NCI-H2029 (cell line): ENCODE results near the gene TRIM24.

Experiments
- DNase-seq: peaks from one replicate; lab custom pipeline; 2025; lab: John Stamatoyannopoulos, UW

Gene TRIM24

DNA sequence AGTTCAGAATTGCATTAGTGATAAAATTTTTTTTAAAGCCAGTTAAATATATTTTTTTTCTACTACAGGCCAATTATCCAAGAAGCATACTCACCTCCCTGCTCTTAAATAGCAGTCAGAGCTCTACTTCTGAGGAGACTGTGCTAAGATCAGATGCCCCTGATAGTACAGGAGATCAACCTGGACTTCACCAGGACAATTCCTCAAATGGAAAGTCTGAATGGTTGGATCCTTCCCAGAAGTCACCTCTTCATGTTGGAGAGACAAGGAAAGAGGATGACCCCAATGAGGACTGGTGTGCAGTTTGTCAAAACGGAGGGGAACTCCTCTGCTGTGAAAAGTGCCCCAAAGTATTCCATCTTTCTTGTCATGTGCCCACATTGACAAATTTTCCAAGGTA lies 119.1 kb downstream of the TRIM24 start:
- no peak for DNase-seq

DNA sequence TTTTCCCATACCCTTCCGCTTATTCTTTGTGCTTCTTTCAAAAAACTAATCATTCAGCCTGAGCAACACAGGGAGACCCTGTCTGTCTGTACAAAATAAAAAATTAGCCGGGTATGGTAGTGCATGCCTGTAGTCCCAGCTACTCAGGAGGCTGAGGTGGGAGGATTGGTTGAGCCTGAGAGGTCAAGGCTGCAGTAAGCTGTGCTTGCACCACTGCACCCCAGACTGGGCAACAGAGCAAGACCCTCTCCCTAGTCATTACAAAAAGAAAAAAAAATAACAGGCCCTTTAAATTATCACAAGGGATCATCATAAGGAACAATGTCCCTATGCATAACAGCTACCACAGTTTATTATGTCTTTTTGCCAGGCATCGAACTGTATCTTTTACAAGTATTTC lies 119.6 kb downstream of the TRIM24 start:
- no peak for DNase-seq

GRCh38 chr7:138581065-138581464 lies 121.0 kb downstream of the TRIM24 start:
- DNase-seq, result no peak

- DNase-seq, result no peak
Observed at GRCh38 chr7:138584283-138584682, 124.2 kb downstream of the TRIM24 start.

- no peak for DNase-seq
Observed at GRCh38 chr7:138584696-138585095, 124.6 kb downstream of the TRIM24 start.

- no peak for DNase-seq
Observed at GRCh38 chr7:138585283-138585993, 125.4 kb downstream of the TRIM24 start.

- no peak for DNase-seq
Observed at GRCh38 chr7:138587485-138587884, 127.4 kb downstream of the TRIM24 start.

GRCh38 chr7:138588986-138589385 lies 128.9 kb downstream of the TRIM24 start:
- DNase-seq, result no peak

DNA sequence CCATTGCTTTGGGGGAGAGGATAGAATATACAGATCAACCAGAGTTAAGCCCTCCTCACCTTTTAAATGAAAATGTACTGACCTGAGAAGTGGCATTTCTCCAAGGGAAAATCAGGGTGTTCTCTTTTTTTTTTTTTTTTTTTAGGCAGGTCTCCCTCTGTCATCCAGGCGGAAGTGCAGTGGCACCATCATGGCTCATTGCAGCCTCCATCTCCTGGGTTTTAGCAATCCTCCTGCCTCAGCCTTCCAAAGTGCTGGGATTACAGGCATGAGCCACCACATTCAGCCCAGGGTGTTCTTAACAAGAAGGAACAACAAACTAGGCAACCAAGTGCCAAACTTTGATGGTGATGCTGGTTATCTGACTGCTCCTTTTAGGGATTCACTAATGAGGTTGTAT lies 130.1 kb downstream of the TRIM24 start:
- no peak for DNase-seq

GRCh38 chr7:138595454-138595853 lies 135.4 kb downstream of the TRIM24 start:
- no peak for DNase-seq

DNA sequence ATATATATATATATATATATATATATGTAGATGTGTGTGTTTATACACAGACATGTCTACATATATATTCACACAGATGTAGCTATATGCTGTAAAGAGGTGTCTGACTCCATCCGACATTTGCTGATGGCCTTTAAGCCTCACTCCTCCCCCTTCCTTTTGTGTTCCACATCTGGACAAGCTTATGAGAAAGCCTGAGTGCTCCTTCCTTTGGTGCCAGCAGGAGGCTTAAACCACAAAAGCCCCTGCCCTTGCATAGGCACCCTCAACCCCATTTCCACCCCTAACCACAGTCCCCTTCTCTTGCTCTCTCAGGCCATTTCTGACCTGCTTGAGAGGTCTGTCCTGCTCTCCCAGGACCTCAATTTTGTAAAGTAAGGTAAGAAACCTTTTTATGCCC lies 142.4 kb downstream of the TRIM24 start:
- DNase-seq, result no peak

GRCh38 chr7:138603549-138604318 lies 143.7 kb downstream of the TRIM24 start:
- DNase-seq, result no peak

- DNase-seq, result no peak
Observed at GRCh38 chr7:138606236-138606635, 146.2 kb downstream of the TRIM24 start.

GRCh38 chr7:138607216-138608126 lies 147.4 kb downstream of the TRIM24 start:
- DNase-seq, result no peak

- DNase-seq, result no peak
Observed at GRCh38 chr7:138608275-138608674, 148.2 kb downstream of the TRIM24 start.

- DNase-seq, result no peak
Observed at GRCh38 chr7:138610671-138611170, 150.7 kb downstream of the TRIM24 start.

DNA sequence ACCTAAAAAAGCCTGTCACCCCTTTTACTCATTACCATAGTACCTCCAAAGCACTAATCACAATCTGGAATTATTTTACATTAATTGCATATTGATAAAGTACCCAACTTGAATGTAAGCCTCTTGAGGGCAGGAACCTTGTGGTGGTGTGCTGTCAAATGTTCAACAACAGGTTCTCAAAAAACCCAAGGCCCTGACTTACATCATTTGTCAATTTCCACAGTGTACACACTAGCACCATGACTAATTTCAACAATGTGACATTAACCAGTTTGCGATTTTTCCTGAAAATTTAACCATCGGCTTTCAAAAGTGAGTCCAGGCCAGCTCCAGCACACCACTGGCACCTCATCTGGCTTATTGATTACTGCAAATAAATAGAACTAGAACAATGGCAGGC lies 153.6 kb downstream of the TRIM24 start:
- DNase-seq, result no peak

GRCh38 chr7:138616085-138616484 lies 156.0 kb downstream of the TRIM24 start:
- DNase-seq, result no peak

DNA sequence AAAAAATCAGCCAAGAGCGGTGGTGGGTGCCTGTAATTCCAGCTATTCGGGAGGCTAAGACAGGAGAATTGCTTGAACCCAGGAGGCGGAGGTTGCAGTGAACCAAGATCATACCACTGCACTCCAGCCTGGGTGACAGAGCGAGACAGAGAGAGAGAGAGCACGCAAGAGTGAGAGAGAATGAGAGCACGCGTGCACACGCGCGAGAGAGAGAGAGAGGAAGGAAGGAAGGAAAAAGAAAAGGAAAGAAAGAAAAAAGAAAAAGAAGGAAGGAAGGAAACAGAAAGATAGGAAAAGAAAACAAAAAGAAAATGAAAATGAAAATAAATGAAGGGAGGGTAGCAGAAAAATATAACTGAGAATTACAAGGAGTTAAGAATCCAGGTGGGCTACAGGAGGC lies 158.4 kb downstream of the TRIM24 start:
- DNase-seq, result no peak

- no peak for DNase-seq
Observed at GRCh38 chr7:138618933-138619332, 158.9 kb downstream of the TRIM24 start.

DNA sequence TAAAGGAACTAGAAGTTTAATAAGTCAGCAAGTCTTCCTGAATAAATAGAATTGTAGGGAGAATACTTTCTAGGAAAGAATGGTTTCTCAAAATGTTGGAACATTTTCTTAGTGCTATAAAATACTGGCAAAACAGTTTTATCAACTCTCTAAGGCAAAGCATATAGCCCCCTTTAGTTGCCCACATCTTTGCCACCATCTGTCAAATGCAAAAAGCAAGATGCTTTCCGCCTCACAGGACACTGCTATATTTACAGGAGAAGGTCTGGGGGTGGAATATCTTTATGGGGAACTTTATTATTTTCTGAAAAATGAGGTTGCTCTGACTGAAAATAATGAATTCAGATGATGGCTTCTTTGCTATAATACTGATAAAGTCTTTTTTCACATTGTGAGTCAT lies 162.8 kb downstream of the TRIM24 start:
- no peak for DNase-seq

DNA sequence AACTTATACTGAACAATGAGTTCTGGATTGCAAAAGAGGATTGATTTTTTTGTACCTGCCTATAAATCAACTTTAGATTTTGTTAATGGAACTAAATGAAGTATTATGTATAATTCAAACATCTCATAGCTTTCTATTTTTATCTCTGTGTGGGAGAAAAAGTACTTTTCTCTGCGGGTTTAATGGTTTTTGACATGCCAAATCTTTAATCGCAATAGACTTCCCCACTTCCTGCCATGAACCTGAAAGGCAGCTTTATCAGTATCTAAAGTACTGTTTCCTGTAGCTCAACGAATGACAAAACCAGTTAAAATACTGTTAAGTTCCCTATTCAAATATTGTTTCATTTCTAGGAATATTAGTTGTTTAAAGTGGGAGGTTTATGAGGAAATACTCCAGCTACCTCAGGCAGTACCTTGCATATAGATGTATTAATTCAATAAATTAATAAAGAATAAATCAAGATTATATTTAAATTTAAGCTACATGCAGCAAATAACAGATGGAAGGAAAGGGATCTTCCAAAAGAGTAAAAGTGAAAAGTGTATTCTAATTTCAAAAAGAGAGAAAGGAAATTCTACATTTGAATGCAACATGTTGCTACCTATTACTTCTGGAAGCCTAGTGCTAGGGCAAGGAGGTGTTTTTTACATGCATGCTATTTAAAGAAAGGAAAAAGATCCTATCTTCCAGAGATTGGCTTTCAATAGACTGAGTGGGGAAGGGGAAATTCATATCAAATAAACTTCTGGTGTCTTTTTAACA lies 165.2 kb downstream of the TRIM24 start:
- no peak for DNase-seq
